ENCODE results near the gene CDC42BPB. TPM values are rescaled to one million over a fixed set of nuclear protein-coding genes. Genes with fewer than 3 reads are reported as not detected.
"Not testable (repeated sequence)": the region's sequence is repeated elsewhere in the genome, so short reads cannot be mapped to it uniquely, and the experiment has no call there.

The CDC42BPB gene
- total RNA-seq, 1 donor from 2014 or later: 99.6 TPM

DNA sequence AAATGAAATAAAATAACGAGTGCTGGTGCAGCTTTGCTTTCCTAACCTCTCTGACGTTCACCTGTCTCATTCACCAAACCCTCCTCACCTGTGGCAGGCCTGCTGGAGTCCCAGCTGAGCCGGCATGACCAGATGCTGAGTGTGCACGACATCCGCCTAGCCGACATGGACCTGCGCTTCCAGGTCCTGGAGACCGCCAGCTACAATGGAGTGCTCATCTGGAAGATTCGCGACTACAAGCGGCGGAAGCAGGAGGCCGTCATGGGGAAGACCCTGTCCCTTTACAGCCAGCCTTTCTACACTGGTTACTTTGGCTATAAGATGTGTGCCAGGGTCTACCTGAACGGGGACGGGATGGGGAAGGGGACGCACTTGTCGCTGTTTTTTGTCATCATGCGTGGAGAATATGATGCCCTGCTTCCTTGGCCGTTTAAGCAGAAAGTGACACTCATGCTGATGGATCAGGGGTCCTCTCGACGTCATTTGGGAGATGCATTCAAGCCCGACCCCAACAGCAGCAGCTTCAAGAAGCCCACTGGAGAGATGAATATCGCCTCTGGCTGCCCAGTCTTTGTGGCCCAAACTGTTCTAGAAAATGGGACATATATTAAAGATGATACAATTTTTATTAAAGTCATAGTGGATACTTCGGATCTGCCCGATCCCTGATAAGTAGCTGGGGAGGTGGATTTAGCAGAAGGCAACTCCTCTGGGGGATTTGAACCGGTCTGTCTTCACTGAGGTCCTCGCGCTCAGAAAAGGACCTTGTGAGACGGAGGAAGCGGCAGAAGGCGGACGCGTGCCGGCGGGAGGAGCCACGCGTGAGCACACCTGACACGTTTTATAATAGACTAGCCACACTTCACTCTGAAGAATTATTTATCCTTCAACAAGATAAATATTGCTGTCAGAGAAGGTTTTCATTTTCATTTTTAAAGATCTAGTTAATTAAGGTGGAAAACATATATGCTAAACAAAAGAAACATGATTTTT, 151.9 kb downstream of the CDC42BPB start:
- DNase-seq (ENCODE audit: low spot score): no peak

DNA sequence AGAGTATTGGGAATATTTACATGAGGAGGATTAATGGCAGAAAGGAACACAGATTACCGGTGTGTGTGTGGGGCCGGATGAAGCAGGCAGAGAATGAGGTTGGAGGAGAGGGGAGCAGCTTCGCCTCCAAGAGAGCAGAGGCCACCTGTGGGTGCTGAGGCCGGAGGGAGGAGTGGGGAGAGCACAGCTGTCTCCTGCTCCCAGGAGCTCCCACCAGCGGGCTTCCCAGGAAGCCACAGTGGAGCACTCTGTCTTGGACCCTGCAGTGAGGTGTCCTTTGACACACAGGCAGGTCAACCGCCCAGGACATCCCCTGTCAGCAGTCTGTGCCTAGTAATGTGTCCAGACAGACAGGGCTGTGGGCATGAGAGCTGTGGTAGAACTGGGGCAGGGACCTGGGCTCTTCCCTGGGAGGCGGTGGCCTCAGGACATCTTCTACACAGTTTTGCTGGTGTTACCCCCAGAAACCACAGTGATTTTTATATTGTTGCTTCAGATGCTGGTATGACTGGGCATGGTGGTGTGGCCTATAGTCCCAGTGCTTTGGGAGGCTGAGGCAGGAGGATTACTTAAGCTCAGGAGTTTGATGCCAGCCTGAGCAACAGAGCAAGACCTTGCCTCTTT, 153.3 kb downstream of the CDC42BPB start:
- DNase-seq (ENCODE audit: low spot score): no peak

DNA sequence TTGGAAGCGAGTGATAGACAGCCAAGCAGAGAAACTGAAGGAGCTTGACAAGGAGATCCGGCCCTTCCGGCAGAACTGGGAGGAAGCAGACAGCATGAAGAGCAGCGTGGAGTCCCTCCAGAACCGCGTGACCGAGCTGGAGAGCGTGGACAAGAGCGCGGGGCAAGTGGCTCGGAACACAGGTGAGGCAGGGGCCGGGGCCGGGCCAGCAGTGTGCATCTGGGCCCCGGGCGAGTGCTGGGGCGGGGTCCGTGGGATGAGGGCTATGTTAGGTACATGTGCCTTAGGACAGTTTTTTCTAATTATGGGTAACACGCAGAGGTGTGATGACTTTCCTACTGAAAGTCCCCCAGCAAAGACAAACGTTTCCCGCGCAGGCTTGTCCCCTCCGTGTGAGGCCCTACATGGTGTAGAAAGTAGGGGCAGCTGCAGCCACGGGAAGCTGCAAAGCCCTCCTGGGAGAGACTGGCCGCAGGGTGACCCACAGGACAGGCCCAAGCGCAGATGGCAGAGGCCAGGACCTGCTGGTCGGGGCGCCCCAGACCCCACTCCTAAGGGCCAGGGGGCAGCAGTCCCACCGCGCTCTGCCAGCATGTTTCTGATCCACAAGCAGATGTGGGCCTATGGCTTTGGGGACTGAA, 154.0 kb downstream of the CDC42BPB start:
- DNase-seq (ENCODE audit: low spot score): no peak

DNA sequence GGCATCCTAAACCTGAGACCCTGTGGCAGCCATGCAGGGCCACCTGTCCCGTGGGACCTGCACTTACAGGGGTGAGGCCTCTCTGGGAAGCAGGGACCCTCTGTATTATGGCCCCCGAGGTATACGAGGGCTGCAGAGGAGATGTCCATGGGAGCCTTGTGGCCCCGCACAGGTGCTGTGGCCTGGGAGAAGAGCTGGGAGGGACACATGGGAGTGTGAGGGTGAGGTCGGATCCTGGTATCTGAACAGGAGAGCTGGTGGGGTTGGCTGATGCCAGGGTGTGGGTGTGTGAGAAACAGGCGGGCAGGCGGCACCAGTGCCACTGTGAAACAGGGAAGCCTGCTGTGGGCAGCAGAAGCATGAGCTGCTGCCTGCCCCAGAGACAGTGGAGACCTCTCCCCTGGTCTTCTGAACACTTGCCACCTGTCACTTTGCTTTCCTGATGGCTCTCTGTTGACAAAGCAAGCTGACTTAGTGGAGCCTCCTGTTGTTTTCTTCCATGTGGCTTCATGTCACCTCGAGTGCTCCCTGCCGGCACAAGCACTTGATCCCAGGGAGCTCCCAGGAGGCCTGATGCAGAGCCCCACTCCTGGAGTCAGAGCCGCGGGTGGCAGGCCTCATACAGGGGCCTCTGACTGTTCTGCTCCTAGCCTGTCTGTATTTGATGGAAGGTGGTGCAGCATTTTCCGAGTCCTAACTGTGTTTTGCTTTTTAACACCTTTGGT, 154.7 kb downstream of the CDC42BPB start:
- DNase-seq (ENCODE audit: low spot score): no peak

DNA sequence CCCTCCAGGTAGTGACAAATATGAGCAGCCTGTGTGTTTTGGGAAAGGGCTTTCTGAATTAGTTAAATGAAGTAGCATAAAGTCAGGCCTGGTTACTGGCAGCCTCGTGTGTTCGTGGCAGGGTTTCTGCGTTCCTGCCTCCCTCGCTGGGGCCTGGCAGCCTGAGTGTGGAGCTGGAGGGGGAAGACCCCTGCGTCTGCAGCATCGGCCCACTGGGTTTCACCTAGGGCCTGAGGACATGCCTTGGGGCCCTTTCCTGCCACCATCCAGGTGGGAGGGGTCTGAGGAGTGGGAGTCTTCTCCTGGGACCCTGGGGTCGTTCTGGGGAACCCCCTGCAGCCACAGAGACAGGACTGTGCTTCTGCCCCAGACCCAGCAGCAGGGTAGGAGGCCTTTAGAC, 155.3 kb downstream of the CDC42BPB start:
- DNase-seq (ENCODE audit: low spot score): no peak

DNA sequence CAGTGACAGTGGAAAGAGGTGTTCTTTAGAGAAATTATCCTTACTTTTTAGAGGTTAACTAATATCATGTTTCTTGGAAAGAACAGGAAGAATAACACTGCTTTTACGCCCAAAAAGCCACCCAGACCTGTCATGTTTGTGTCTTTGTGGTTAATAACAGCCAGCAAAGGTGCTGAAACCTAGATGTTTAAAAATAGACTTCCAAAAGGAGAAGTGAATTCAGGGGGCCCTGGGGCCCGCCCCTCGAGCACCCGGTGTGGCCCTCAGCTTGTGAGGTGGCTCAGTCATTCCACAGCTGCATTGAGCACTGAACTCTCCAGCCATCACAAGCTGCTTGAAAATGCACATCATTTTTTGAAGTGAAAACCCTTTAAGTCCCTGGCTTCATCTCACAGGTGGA, 155.7 kb downstream of the CDC42BPB start:
- no peak for DNase-seq (ENCODE audit: low spot score)

DNA sequence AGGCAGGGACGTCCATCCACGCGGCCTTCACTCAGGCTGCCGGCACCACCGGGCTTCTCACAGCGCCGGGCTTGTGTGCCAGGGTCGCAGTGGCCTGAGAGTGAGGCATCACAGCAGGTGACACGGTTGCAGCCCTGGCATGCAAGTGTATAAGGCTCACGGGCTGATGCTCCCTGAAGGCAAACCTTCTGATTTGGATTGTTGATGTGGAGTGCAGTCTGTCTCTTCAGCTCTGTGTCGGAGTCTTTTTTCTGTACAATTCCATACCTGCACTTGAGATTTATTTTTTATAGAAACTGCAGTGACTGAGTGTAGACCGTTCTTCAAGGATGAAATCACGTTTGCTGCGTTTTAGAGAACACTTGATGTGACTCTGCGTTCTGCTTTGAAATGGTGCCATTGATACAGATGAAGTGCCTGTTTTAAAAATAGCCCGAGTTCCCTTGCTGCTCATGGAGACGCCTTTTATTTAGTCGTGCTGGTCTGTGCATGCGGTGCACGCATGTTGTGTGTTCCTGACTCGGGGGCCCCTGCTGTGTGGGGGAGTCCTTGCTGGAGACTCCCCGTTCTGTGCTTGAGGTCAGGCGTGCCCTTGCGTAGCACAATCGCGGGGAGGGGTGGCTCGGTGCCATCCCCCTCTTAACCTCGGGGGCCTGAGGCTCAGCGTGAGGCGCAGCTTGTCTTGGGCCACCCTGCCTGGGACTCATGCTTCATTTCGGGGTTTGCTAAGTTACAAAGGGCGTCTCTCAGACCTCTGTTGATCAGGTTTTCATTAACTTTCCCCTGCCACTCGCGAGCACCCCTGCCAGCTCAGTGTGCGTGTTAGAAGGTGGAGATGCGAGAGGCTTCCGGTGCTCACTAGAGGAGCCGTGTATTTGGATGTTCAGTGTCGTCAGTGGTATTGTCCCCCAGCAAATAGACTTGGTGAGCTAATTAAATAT, 156.4 kb downstream of the CDC42BPB start:
- no peak for DNase-seq (ENCODE audit: low spot score)

DNA sequence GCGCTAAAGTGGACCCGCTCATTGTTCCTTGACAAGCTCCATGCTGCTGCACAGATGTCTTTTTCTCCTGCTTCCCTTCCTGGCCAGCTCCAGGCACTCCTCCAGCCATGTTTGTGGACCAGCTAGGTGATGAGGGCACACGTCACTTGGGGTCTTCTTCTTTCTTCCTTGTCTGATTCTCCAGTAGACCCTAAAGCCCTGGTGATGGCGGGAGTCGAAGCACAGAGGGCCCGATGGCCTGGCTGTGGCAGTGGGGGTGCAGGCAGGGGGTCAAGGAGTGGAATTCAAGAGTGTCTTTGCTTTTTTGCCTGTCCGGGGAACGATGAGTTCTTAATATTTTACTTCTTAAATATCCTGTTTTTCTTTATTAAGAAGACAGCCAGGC, 157.8 kb downstream of the CDC42BPB start:
- DNase-seq (ENCODE audit: low spot score): peak; percentile 57

DNA sequence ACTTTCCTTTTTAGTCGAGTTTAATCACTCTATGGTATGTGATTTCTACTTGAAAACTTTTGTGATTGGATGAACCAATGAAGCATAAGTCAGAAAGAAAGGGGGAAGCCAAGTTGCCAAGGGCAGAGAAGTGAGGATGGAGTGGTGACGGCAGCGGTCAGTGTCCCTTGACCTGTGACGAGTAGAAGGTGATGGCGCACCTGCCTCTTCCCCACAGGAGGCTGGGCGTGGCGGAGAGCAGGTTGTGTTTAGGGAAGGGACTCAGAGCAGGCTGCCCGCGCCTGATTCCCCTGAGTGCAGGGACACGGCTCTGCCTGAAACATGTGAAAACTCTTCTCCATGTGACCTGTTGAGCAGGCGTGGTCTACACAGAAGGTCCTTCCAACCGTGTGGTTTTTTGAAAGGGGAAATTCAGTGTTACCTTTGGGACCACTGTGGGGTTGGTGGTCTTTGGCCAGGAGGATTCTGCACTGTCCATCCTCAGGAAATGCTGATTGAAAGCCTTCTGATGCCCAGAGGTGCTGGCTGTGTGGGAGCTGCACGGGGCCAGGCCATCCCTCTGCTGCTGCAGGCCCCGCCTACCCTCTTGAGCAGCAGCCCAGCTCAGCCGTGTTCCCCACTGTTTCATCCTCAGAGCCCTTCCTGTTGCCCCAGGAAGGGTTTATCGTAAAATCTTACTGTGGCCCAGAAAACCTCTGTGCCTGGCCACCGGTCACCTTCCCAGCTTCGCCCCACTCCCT, 158.4 kb downstream of the CDC42BPB start:
- peak; percentile 43 for DNase-seq (ENCODE audit: low spot score)

DNA sequence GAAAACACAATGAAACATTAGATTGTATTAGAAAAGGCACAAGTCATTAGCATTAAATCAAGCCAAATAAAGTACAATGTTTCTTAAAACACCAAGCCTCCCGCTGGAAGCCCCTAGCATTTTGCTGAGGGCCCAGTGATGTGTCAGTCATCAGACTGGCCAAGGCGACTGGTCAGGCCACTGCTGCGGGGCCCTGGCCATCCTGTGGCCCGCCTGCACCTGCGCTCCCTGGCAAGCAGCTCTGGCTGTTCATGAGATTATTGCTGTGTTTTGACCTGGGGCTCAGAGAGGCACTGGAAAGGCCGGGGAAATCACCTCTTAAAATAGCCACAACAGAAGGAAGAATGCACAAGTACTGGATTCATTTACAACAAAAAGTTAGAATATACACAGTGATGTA, 159.1 kb downstream of the CDC42BPB start:
- peak; percentile 9 for DNase-seq (ENCODE audit: low spot score)

DNA sequence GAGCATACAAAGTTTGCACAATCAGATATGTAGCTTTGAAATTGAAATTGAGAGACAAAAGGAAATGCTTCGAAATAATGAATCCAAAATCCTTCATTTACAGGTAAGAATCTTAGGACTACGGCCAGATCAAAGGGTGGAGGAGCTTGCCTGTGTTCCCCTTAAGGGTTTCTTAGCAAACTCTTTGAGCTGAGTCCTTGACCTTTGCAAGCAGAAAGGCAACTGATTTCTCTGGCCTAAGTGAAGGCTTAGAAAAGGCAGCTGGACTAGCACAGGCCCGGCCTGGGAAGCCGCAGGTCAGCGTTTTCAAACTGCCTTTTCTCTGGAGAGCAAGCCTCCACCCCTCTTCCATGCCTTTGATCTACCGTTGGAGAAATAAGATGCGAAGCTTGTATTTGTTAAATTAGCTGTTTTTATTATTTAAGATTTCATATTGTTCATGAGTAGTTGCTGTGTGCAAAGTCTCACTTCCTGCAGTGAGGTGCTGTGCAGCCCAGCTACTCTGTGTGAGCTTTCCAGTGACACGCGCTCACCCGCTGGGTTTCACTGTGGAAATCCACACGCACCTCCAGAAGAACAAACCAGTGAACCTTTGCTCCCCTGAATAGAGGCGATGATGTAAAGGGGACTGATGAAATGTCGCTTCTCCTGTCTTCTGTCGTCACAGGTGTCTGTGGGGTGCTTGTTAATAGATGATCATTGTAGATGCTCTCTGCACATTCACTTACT, 159.9 kb downstream of the CDC42BPB start:
- peak; percentile 28 for DNase-seq (ENCODE audit: low spot score)

DNA sequence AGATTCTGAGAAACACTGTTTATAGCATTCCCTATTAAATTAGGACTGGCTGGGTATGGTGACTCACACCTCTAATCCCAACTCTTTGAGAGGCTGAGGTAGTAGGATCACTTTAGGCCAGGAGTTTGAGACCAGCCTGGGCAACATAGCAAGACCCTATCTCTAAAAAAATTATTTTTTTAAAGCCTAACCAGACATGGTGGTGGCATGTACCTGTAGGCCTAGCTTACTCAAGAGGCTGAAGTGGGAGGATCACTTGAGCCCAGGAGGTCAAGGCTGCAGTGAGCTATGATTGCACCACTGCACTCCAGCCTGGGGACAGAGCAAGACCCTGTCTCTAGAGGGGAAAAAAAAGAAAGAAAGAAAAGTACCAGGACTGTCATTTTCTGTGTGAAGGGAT, 160.6 kb downstream of the CDC42BPB start:
- not testable (repeated sequence) for DNase-seq (ENCODE audit: low spot score)

DNA sequence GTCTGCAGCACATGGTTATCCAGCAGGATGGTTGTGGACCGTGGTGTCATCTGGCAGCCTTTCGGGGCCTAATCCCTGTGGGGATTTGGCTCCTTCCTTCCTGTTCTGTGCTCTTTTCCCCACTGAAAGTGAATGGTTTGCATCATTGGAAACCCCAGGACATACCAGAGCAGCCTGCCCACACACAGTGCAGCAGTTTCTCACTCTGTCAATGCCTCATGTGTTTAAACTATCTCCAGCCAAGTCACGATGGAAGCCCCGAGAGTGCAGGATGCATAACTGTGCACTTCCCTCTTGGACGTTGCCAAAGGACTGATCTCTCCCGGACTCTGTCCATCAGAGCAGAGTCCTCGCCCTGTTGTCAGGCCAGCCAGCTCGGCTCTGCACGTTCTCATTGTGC, 163.9 kb downstream of the CDC42BPB start:
- peak; percentile 85 for DNase-seq (ENCODE audit: low spot score)

DNA sequence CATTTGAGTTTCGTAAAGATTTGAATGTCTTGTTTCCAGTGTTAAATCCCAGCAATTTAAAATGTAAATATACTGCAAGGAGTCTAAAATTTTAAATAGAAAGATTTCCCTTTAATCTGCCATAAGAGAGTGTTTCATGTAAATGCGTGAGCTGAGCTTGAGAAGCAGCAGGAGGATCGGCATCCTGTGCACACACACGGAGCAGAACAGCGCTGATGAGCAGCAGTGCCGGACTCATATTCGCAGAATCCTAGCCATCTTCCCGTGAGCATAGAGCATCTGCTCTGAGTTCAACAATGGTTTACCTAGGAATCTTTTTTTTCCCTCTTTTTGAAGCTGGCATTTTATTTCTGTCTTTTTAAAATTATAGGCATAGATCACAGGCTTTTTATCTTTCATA, 164.7 kb downstream of the CDC42BPB start:
- peak; percentile 16 for DNase-seq (ENCODE audit: low spot score)

DNA sequence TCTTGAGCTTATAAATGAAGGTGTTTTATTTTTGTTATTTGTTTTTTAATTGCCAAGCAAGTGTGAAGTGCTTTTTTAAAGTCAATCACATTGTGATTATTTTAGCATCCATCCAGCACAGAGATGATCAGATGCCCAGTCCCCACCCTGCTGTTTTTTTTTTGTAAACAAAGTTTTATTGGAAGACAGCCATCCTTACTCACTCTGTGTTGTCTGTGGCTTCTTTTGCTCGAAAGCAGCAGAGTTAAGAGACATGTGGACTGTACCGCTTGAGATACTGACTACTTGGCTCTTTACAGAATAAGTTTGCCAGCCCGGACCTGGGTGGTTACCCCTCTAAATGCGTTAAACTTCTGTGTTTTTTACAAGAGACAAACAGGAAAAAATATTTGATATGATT, 165.8 kb downstream of the CDC42BPB start:
- peak; percentile 8 for DNase-seq (ENCODE audit: low spot score)

DNA sequence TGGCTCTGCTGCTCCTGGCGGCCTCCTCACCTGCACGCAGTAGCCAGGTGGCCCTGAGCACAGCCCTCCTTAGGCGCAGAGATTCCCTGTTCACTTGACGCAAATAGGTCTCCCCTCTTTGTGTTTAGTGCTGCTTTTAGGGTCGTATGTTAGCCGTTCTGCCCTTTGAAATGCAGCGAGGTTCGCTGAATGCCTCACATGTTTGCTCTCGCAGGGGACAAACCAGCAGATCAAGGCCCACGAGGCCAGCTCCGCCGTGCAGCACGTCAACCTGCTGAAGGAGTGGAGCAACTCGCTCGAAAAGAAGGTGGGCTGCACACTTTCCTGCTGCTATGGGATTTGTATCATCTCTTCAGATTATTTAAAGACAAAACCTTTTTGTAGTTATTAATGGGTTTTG, 166.2 kb downstream of the CDC42BPB start:
- DNase-seq (ENCODE audit: low spot score): peak; percentile 64

DNA sequence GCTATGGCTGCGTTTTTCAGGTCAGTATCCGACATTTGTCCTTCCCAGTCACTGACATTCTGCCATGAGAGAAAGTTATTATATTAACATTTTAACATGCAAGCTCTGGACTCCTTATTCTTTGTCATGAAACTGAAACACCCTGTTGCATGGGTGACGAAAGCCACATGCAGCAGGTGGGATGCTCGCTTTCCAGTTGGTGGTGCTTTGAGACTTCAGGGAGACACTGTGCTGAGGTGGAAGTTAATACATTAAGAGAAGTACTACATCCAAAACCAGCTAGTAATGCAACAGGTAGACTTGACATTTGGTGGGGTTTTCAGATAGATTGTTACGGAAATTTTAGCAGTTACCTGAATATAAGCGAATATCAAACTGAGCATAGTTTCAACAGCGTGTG, 167.7 kb downstream of the CDC42BPB start:
- no peak for DNase-seq (ENCODE audit: low spot score)

DNA sequence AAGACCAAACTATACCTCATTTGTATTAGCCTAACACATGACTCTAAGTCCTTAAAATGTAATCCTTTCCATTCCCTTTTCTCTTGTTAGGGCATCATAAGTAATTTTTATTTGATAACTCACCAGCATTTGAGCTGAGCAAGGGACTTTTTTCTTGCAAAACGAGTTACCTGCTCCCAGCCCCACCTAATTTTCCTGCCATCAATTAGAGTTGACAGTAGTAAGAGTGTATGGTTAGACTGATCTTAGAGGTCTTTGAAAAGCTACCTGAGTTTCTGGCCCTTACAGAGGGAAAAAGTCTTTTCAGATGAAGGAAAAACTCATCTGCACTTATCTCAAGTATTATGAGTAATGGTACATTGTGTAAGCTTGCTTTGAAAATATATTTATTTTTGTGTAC, 168.6 kb downstream of the CDC42BPB start:
- DNase-seq (ENCODE audit: low spot score): no peak
